T-helper 22 cell (primary cell): ENCODE data around the gene MAPT.
"Not testable (repeated sequence)": the region's sequence is repeated elsewhere in the genome, so short reads cannot be mapped to it uniquely, and the experiment has no call there.

Experiments
- DNase-seq: peaks from one replicate; pipeline ENCODE4 v3.0.0-alpha.2; 2020; ENCODE audit warnings: low read depth

Gene MAPT

DNA sequence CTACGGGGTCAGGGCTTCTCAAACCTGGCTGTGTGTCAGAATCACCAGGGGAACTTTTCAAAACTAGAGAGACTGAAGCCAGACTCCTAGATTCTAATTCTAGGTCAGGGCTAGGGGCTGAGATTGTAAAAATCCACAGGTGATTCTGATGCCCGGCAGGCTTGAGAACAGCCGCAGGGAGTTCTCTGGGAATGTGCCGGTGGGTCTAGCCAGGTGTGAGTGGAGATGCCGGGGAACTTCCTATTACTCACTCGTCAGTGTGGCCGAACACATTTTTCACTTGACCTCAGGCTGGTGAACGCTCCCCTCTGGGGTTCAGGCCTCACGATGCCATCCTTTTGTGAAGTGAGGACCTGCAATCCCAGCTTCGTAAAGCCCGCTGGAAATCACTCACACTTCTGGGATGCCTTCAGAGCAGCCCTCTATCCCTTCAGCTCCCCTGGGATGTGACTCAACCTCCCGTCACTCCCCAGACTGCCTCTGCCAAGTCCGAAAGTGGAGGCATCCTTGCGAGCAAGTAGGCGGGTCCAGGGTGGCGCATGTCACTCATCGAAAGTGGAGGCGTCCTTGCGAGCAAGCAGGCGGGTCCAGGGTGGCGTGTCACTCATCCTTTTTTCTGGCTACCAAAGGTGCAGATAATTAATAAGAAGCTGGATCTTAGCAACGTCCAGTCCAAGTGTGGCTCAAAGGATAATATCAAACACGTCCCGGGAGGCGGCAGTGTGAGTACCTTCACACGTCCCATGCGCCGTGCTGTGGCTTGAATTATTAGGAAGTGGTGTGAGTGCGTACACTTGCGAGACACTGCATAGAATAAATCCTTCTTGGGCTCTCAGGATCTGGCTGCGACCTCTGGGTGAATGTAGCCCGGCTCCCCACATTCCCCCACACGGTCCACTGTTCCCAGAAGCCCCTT, 115.6 kb downstream of the MAPT start:
- DNase-seq = no peak

DNA sequence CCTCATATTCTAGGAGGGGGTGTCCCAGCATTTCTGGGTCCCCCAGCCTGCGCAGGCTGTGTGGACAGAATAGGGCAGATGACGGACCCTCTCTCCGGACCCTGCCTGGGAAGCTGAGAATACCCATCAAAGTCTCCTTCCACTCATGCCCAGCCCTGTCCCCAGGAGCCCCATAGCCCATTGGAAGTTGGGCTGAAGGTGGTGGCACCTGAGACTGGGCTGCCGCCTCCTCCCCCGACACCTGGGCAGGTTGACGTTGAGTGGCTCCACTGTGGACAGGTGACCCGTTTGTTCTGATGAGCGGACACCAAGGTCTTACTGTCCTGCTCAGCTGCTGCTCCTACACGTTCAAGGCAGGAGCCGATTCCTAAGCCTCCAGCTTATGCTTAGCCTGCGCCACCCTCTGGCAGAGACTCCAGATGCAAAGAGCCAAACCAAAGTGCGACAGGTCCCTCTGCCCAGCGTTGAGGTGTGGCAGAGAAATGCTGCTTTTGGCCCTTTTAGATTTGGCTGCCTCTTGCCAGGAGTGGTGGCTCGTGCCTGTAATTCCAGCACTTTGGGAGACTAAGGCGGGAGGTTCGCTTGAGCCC, 116.3 kb downstream of the MAPT start:
- DNase-seq = no peak

DNA sequence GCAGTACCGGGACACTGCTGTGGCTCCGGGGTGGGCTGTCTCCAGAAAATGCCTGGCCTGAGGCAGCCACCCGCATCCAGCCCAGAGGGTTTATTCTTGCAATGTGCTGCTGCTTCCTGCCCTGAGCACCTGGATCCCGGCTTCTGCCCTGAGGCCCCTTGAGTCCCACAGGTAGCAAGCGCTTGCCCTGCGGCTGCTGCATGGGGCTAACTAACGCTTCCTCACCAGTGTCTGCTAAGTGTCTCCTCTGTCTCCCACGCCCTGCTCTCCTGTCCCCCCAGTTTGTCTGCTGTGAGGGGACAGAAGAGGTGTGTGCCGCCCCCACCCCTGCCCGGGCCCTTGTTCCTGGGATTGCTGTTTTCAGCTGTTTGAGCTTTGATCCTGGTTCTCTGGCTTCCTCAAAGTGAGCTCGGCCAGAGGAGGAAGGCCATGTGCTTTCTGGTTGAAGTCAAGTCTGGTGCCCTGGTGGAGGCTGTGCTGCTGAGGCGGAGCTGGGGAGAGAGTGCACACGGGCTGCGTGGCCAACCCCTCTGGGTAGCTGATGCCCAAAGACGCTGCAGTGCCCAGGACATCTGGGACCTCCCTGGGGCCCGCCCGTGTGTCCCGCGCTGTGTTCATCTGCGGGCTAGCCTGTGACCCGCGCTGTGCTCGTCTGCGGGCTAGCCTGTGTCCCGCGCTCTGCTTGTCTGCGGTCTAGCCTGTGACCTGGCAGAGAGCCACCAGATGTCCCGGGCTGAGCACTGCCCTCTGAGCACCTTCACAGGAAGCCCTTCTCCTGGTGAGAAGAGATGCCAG, 117.6 kb downstream of the MAPT start:
- DNase-seq = no peak

DNA sequence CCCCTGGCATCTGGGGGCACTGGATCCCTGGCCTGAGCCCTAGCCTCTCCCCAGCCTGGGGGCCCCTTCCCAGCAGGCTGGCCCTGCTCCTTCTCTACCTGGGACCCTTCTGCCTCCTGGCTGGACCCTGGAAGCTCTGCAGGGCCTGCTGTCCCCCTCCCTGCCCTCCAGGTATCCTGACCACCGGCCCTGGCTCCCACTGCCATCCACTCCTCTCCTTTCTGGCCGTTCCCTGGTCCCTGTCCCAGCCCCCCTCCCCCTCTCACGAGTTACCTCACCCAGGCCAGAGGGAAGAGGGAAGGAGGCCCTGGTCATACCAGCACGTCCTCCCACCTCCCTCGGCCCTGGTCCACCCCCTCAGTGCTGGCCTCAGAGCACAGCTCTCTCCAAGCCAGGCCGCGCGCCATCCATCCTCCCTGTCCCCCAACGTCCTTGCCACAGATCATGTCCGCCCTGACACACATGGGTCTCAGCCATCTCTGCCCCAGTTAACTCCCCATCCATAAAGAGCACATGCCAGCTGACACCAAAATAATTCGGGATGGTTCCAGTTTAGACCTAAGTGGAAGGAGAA, 118.2 kb downstream of the MAPT start:
- DNase-seq = no peak

DNA sequence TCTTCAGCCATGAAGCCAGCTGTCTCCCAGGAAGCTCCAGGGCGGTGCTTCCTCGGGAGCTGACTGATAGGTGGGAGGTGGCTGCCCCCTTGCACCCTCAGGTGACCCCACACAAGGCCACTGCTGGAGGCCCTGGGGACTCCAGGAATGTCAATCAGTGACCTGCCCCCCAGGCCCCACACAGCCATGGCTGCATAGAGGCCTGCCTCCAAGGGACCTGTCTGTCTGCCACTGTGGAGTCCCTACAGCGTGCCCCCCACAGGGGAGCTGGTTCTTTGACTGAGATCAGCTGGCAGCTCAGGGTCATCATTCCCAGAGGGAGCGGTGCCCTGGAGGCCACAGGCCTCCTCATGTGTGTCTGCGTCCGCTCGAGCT, 118.8 kb downstream of the MAPT start:
- no peak for DNase-seq

DNA sequence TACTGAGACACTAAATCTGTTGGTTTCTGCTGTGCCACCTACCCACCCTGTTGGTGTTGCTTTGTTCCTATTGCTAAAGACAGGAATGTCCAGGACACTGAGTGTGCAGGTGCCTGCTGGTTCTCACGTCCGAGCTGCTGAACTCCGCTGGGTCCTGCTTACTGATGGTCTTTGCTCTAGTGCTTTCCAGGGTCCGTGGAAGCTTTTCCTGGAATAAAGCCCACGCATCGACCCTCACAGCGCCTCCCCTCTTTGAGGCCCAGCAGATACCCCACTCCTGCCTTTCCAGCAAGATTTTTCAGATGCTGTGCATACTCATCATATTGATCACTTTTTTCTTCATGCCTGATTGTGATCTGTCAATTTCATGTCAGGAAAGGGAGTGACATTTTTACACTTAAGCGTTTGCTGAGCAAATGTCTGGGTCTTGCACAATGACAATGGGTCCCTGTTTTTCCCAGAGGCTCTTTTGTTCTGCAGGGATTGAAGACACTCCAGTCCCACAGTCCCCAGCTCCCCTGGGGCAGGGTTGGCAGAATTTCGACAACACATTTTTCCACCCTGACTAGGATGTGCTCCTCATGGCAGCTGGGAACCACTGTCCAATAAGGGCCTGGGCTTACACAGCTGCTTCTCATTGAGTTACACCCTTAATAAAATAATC, 119.3 kb downstream of the MAPT start:
- DNase-seq = no peak

DNA sequence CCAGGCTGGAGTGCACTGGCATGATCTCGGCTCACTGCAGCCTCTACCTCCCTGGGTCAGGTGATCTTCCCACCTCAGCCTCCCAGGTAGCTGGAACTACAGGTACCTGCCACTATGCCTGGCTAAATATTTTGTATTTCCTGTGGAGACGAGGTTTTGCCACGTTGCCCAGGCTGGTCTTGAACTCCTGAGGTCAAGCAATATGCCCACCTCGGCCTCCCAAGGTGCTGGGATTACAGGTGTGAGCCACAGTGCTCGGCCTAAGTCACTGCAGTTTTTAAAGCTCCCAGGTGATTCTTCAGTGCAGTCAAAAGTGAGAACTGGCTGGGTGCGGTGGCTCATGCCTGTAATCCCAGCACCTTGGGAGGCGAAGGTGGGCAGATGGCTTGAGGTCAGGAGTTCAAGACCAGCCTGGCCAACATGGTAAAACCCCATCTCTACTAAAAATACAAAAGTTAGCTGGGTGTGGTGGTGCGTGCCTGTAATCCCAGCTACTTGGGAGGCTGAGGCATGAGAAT, 125.1 kb downstream of the MAPT start:
- not testable (repeated sequence) for DNase-seq

DNA sequence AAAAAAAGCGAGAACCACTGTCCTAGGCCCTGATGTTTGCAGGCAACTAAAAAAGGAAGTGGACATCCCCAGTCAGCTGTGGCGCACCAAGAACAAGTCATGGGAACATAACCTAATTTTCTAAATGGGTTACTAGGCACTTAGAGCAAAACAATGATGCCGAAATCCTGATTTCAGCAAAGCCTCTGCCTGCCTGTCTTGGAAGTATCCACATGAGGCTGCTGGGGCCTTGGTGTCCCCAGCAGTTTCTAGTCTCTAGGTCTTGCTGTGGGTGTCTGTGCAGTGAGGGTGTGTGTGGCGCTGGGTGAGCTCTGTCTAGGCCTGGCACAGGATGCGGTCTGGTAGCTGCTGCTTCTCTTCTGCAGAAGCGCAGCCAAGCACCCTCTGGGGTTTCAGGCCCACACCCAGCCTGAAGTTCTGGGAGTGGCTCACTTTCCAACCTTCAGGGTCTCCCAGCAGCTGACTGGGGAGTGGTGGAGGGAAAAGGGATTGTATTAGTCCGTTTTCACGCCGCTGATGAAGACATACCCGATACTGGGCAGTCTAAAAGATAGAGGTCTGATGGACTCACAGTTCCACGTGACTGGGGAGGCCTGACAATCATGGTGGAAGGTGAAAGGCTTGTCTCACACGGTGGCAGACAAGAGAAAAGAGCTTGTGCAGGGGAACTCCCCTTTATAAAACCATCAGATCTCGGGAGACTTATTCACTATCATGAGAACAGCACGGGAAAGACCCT, 125.8 kb downstream of the MAPT start:
- peak; percentile 30 for DNase-seq

DNA sequence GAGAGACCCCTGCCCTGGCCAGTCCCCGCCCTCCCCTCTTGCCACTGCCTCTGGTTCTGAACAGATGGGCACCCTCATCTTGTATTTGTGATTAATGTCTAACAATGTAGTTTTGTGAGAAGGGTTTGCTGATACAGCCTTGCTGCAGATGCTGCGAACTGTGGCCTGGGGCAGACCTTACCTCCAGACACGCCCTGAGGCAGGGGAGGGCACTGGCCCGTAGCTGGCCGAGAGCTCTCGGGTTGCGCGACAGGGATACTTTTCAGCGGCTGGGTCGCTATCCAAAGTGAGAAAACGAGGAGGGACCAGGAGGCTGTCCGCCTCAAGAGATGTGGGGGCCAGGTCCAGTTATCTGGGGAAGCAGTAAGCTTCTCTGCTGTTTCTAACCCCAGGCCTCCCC, 126.6 kb downstream of the MAPT start:
- DNase-seq = no peak

DNA sequence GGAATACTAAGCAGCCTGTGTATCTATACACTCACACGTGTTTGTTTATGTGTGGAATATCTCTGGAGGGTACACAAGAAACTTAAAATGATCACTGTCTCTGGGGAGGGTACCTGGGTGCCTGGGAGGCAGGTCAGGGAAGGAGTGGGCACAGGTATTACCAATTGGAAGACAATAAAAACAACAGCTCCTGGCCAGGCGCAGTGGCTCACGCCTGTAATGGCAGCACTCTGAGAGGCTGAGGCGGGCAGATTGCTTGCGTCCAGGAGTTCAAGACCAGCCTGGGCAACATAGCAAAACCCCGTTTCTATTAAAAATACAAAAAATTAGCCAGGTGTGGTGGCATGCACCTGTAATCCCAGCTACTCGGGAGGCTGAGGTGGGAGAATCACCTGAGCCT, 129.0 kb downstream of the MAPT start:
- DNase-seq = not testable (repeated sequence)

DNA sequence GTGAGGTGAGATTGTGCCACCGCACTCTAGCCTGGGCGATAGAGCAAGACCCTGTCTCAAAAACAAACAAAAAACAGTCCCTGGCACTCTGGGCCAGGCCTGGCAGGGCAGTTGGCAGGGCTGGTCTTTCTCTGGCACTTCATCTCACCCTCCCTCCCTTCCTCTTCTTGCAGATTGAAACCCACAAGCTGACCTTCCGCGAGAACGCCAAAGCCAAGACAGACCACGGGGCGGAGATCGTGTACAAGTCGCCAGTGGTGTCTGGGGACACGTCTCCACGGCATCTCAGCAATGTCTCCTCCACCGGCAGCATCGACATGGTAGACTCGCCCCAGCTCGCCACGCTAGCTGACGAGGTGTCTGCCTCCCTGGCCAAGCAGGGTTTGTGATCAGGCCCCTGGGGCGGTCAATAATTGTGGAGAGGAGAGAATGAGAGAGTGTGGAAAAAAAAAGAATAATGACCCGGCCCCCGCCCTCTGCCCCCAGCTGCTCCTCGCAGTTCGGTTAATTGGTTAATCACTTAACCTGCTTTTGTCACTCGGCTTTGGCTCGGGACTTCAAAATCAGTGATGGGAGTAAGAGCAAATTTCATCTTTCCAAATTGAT, 129.5 kb downstream of the MAPT start:
- no peak for DNase-seq

DNA sequence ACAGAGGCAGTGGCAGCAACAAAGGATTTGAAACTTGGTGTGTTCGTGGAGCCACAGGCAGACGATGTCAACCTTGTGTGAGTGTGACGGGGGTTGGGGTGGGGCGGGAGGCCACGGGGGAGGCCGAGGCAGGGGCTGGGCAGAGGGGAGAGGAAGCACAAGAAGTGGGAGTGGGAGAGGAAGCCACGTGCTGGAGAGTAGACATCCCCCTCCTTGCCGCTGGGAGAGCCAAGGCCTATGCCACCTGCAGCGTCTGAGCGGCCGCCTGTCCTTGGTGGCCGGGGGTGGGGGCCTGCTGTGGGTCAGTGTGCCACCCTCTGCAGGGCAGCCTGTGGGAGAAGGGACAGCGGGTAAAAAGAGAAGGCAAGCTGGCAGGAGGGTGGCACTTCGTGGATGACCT, 130.2 kb downstream of the MAPT start:
- DNase-seq = no peak

DNA sequence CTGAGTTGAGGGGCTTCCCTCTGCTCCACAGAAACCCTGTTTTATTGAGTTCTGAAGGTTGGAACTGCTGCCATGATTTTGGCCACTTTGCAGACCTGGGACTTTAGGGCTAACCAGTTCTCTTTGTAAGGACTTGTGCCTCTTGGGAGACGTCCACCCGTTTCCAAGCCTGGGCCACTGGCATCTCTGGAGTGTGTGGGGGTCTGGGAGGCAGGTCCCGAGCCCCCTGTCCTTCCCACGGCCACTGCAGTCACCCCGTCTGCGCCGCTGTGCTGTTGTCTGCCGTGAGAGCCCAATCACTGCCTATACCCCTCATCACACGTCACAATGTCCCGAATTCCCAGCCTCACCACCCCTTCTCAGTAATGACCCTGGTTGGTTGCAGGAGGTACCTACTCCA, 130.7 kb downstream of the MAPT start:
- no peak for DNase-seq

DNA sequence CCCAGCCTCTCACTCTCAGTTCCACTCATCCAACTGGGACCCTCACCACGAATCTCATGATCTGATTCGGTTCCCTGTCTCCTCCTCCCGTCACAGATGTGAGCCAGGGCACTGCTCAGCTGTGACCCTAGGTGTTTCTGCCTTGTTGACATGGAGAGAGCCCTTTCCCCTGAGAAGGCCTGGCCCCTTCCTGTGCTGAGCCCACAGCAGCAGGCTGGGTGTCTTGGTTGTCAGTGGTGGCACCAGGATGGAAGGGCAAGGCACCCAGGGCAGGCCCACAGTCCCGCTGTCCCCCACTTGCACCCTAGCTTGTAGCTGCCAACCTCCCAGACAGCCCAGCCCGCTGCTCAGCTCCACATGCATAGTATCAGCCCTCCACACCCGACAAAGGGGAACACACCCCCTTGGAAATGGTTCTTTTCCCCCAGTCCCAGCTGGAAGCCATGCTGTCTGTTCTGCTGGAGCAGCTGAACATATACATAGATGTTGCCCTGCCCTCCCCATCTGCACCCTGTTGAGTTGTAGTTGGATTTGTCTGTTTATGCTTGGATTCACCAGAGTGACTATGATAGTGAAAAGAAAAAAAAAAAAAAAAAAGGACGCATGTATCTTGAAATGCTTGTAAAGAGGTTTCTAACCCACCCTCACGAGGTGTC, 131.3 kb downstream of the MAPT start:
- no peak for DNase-seq

DNA sequence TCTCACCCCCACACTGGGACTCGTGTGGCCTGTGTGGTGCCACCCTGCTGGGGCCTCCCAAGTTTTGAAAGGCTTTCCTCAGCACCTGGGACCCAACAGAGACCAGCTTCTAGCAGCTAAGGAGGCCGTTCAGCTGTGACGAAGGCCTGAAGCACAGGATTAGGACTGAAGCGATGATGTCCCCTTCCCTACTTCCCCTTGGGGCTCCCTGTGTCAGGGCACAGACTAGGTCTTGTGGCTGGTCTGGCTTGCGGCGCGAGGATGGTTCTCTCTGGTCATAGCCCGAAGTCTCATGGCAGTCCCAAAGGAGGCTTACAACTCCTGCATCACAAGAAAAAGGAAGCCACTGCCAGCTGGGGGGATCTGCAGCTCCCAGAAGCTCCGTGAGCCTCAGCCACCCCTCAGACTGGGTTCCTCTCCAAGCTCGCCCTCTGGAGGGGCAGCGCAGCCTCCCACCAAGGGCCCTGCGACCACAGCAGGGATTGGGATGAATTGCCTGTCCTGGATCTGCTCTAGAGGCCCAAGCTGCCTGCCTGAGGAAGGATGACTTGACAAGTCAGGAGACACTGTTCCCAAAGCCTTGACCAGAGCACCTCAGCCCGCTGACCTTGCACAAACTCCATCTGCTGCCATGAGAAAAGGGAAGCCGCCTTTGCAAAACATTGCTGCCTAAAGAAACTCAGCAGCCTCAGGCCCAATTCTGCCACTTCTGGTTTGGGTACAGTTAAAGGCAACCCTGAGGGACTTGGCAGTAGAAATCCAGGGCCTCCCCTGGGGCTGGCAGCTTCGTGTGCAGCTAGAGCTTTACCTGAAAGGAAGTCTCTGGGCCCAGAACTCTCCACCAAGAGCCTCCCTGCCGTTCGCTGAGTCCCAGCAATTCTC, 132.1 kb downstream of the MAPT start:
- DNase-seq = no peak

DNA sequence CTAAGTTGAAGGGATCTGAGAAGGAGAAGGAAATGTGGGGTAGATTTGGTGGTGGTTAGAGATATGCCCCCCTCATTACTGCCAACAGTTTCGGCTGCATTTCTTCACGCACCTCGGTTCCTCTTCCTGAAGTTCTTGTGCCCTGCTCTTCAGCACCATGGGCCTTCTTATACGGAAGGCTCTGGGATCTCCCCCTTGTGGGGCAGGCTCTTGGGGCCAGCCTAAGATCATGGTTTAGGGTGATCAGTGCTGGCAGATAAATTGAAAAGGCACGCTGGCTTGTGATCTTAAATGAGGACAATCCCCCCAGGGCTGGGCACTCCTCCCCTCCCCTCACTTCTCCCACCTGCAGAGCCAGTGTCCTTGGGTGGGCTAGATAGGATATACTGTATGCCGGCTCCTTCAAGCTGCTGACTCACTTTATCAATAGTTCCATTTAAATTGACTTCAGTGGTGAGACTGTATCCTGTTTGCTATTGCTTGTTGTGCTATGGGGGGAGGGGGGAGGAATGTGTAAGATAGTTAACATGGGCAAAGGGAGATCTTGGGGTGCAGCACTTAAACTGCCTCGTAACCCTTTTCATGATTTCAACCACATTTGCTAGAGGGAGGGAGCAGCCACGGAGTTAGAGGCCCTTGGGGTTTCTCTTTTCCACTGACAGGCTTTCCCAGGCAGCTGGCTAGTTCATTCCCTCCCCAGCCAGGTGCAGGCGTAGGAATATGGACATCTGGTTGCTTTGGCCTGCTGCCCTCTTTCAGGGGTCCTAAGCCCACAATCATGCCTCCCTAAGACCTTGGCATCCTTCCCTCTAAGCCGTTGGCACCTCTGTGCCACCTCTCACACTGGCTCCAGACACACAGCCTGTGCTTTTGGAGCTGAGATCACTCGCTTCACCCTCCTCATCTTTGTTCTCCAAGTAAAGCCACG, 133.0 kb downstream of the MAPT start:
- no peak for DNase-seq

DNA sequence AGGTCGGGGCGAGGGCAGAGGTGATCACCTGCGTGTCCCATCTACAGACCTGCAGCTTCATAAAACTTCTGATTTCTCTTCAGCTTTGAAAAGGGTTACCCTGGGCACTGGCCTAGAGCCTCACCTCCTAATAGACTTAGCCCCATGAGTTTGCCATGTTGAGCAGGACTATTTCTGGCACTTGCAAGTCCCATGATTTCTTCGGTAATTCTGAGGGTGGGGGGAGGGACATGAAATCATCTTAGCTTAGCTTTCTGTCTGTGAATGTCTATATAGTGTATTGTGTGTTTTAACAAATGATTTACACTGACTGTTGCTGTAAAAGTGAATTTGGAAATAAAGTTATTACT, 133.6 kb downstream of the MAPT start:
- no peak for DNase-seq

DNA sequence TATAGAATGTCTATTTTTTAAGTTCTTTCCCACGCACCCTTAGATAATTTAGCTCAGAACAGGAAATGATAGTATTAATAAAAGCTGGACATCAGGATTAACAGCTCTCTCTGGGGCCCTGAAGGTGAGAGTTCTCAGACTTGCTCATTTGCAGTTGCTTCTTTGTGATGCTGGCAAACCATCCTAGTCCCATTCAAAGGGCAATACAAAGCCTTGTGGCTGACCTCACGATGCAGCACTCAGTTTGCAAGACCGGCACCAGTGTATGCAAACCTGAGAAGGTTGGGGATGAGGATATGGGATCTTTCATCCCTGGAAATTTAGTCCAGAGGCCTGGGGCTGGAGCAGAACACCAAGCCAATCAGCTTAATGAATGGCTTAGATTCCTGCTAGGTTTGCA, 134.0 kb downstream of the MAPT start:
- DNase-seq = no peak
